Endothelial cell of umbilical vein (primary cell): Measurements from ENCODE around the gene AMD1.

Experiments
- CTCF ChIP-seq, 2 donors: IDR thresholded peaks; 1 replicate in 1 of 2; 2 replicates in 1 of 2; pipeline ENCODE4 v1.5.1; 2011; ENCODE audit warnings: low read length in 2 of 2, mild to moderate bottlenecking in 2 of 2, moderate library complexity in 2 of 2, control low read depth in 1 of 2, inconsistent platforms in 1 of 2, low read depth in 1 of 2; ENCODE audit not compliant: insufficient read depth in 1 of 2; ENCODE audit errors: extremely low read depth in 1 of 2
- EZH2 ChIP-seq: IDR thresholded peaks from 2 replicates; pipeline ENCODE4 v1.6.1; 2012; ENCODE audit warnings: borderline replicate concordance, low read depth, mild to moderate bottlenecking, moderate library complexity, low read length, inconsistent platforms; ENCODE audit not compliant: severe bottlenecking
- JUN ChIP-seq: IDR thresholded peaks from 2 replicates; pipeline ENCODE4 v1.6.1; 2011; ENCODE audit warnings: borderline replicate concordance, low read depth; ENCODE audit not compliant: insufficient read length, insufficient read depth

DNA sequence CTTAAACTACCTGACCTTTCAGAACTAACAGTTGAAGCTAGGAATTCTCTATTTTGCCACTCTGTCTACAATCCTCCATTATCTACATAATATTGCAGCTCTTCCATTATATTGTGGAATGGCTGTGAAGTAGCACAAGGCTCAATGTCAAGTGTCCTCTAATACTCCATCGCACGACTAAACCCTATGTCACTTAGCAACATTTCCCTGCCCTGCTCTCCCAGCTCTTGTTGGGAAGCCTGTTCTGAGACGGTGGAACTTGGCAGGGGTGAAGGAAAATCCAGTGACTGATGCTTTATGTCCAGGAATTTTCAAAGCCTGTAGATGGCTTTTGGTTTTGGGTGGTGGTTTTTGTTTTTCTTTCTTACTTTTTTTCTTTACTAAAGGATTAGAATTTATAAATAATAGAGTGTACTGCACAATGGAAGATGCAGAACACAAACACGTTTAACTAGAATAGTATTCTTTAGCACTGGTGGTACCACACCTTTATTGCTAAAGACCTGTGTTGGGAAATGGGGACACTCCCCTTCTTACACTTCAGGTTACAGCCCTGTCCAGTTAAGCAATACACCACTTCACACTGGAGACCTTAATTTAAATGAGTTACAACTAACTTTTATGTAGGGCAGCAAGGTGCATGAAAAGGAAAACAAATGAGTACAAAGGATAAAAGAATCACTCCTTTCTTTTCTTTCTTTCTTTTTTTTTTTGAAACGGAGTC lies 20.7 kb upstream of the AMD1 start:
- no peak for TF ChIP-seq CTCF (IDR thresholded peaks at IDR 0.05; ENCODE audit: extremely low read depth in 1 of 2, insufficient read depth in 1 of 2, low read depth in 1 of 2, low read length in 2 of 2)
- TF ChIP-seq EZH2 = no peak
- TF ChIP-seq JUN = no peak
